NCI-H460 (cell line): Measurements from ENCODE around the gene PAPSS1. TPM values are rescaled to one million over a fixed set of nuclear protein-coding genes. Genes with fewer than 3 reads are reported as not detected.

ENCODE experiments used
- DNase-seq: peaks from one replicate; pipeline ENCODE4 v3.0.0-alpha.2; 2016; ENCODE audit warnings: low read depth; ENCODE audit errors: extremely low read depth
- total RNA-seq: library from RNA; depleted of rRNA; stranded (reverse); fragments of >200 nt; shearing (Covaris generic); gene quantifications from 2 replicates; pipeline ENCODE4 v1.2.3, GENCODE V29; 2014; rRNA removed

Gene PAPSS1
- total RNA-seq, 1 experiment from 2014 or later, result 17.2 TPM

DNA sequence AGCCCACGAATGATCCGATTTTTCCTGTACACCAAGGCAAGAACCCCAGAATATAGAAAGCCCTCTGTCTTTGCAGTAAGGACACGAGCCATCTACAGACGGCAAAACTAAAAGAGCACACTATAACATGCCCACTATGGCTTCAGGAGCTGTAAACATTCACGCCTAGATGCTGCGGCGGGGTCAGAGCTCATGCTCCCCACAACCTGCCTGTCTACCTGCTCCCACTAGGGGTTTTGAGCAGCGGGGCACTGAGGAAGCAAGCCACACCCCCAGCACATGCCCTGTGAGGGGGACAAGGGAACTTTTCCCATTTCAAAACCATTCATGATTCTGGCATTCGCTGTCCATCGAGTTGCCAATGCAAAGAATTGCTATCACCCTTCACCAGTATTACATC, 144.8 kb downstream of the PAPSS1 start:
- DNase-seq, result no peak

DNA sequence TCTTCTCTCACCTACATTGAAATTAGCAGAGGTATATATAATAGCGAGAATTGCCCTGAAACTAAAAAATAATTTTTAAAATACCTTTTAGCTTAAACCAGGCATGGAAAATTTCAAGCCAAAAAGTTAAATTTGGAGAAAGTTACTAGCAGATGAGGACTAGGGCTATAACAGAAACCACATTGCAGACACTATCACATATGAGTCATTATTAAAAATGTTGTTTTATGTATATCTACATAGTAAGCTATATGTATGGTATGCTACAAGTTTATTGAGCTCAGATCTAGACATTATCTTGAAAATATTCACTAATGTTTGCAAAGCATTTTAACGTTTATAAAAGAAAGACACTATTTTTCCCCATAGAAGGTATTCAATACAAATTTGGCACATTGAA, 147.8 kb downstream of the PAPSS1 start:
- DNase-seq, result no peak

DNA sequence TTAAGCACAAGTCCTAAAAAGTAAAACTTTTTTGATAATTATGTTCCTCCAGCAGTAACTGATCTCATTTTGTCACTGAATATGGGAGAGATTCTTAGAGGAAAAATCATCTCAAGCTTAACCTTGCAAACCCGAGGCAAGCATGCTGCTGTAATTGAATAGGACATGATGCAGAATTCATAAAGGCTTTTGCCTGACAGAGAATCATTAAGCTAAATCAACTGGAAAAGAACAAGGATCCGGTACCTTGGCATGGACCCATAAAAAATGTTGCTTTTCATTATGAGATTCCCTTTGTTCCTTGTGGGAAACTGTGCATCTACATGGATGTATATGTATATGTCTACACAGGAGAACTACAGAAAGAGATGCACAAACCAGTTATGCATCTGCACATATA, 149.1 kb downstream of the PAPSS1 start:
- no peak for DNase-seq

DNA sequence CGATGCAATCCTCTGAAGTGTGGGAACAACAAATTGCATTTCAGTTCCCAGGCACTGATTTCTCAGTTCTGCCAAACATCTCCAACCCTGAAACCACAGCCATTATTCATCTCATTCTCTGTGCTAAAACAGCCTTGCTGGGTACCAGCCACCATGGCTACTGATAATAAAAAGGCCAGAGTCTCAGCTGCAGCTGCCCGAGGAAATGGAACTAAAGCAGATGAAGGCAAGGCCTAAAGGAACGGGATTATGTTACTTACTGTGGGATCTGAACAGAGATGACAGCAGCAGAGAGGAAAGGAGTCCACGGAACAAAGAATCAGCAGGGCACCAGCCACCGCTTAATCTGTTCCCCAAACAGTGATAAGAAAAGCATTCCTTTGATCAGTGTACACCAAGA, 155.7 kb downstream of the PAPSS1 start:
- DNase-seq, result no peak

Other genes starting within 250 kb of the PAPSS1 start
- gene SGMS2, start 104.7 kb upstream of the PAPSS1 start, total RNA-seq, result 24.3 and 26.7 TPM in 2 replicates
- 2.2 and 2.5 TPM in 2 replicates for gene CYP2U1, start 211.3 kb upstream of the PAPSS1 start, total RNA-seq